MM.1S (cell line): ENCODE data around the gene NOC4L.
"Not testable (repeated sequence)": the region's sequence is repeated elsewhere in the genome, so short reads cannot be mapped to it uniquely, and the experiment has no call there.

Experiments
- DNase-seq: peaks from one replicate; pipeline ENCODE4 v3.0.0-alpha.2; 2015
- H2AFZ ChIP-seq: fragments of 300-600 bp; sonication (generic); 2 replicates; pipeline ENCODE4 v1.6.0; 2016; ENCODE audit warnings: antibody characterized with exemption, low read length
- H3F3A ChIP-seq: fragments of 300-600 bp; sonication (generic); 2 replicates; pipeline ENCODE4 v1.6.1; 2016; ENCODE audit warnings: mild to moderate bottlenecking, antibody characterized with exemption, low read length, moderate library complexity, mixed read lengths; ENCODE audit not compliant: insufficient read depth
- H3K27ac ChIP-seq: fragments of 300-600 bp; sonication (generic); 2 replicates; pipeline ENCODE4 v1.5.1; 2016; ENCODE audit warnings: mild to moderate bottlenecking, low read length
- H3K27me3 ChIP-seq: fragments of 300-600 bp; sonication (generic); replicated peaks from 2 replicates; pipeline ENCODE4 v1.6.0; 2016; ENCODE audit warnings: low read length; ENCODE audit not compliant: insufficient read depth
- H3K36me3 ChIP-seq: fragments of 300-600 bp; sonication (generic); replicated peaks from 2 replicates; pipeline ENCODE4 v1.6.1; 2016; ENCODE audit warnings: mild to moderate bottlenecking, low read length, mixed read lengths; ENCODE audit not compliant: insufficient read depth
- H3K4me1 ChIP-seq: fragments of 300-600 bp; sonication (generic); 2 replicates; pipeline ENCODE4 v1.6.1; 2016; ENCODE audit warnings: low read length, mixed read lengths
- H3K4me2 ChIP-seq: fragments of 300-600 bp; sonication (generic); 2 replicates; pipeline ENCODE4 v1.6.0; 2016; ENCODE audit warnings: low read depth, low read length
- H3K4me3 ChIP-seq: fragments of 300-600 bp; sonication (generic); 2 replicates; pipeline ENCODE4 v1.5.1; 2016; ENCODE audit warnings: low read length, mixed read lengths
- H3K79me2 ChIP-seq: fragments of 300-600 bp; sonication (generic); 2 replicates; pipeline ENCODE4 v1.6.1; 2016; ENCODE audit warnings: mixed run types, low read length, mixed read lengths
- H3K9ac ChIP-seq: fragments of 300-600 bp; sonication (generic); 2 replicates; pipeline ENCODE4 v1.6.1; 2016; ENCODE audit warnings: low read length, mixed read lengths
- H3K9me2 ChIP-seq: fragments of 300-600 bp; sonication (generic); replicated peaks from 2 replicates; pipeline ENCODE4 v1.6.1; 2016; ENCODE audit warnings: mild to moderate bottlenecking, low read length, mixed read lengths; ENCODE audit not compliant: insufficient read depth
- H3K9me3 ChIP-seq: fragments of 300-600 bp; sonication (generic); replicated peaks from 2 replicates; pipeline ENCODE4 v1.6.1; 2016; ENCODE audit warnings: mild to moderate bottlenecking, low read length, mixed read lengths; ENCODE audit not compliant: insufficient read depth
- H4K20me1 ChIP-seq: fragments of 300-600 bp; sonication (generic); 2 replicates; pipeline ENCODE4 v1.6.1; 2016; ENCODE audit warnings: mild to moderate bottlenecking, low read length, moderate library complexity, mixed read lengths; ENCODE audit not compliant: insufficient read depth
- CTCF ChIP-seq: fragments of 300-600 bp; sonication (generic); IDR thresholded peaks from 2 replicates; pipeline ENCODE4 v1.5.1; 2016; ENCODE audit warnings: antibody characterized with exemption, low read length, mixed read lengths
- EZH2 ChIP-seq: fragments of 300-600 bp; sonication (generic); optimal IDR thresholded peaks from 2 replicates; pipeline ENCODE3; 2017; ENCODE audit warnings: low read depth, mild to moderate bottlenecking, antibody characterized with exemption, low read length, mixed read lengths
- EZH2phosphoT487 ChIP-seq: fragments of 300-600 bp; sonication (generic); IDR thresholded peaks from 2 replicates; pipeline ENCODE4 v1.6.1; 2018; ENCODE audit warnings: antibody characterized with exemption, low read length

NOC4L gene

DNA sequence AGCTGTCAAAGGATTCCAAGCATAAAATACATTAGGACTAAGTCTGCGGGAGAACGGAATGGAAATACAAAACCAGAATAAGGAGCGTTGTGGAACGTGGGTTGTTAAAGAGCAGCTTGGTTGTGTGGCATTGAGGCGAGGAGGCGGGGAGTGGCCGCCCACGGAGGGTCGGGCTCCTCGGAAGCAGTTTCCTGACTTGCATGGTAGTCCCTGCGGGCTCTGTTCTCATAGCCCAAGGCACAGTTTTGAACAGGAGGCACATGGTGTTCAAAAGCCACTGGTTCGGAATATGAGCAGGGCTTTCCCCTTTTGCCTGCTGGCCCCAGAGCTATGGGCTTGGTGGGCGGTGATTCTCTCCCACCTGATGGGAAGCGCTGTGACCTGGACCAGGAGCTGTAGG lies 12.3 kb upstream of the NOC4L start:
- H3K4me2 ChIP-seq, result no peak overlapping the region
- no peaks in the 10 kb centered on the region for H3K9me3 ChIP-seq
- H3K79me2 ChIP-seq, result no peaks in the 10 kb centered on the region
- H3K36me3 ChIP-seq, result no peaks in the 10 kb centered on the region
- no peak overlapping the region for H3K27ac ChIP-seq
- no peaks in the 10 kb centered on the region for H3F3A ChIP-seq
- H3K27me3 ChIP-seq, result no peaks in the 10 kb centered on the region
- no peak overlapping the region for H3K4me3 ChIP-seq
- H2AFZ ChIP-seq, result no peak overlapping the region
- no peaks in the 10 kb centered on the region for H3K9me2 ChIP-seq
- H3K4me1 ChIP-seq, result no peaks in the 10 kb centered on the region
- H3K9ac ChIP-seq, result no peak overlapping the region
- DNase-seq, result no peak
- H4K20me1 ChIP-seq, result no peaks in the 10 kb centered on the region
- TF ChIP-seq EZH2 (no peak), CTCF (no peak), EZH2phosphoT487 (no peak)

GRCh38 chr12:132132609-132133430 lies 11.4 kb upstream of the NOC4L start:
- H3K27ac ChIP-seq, result no peak overlapping the region
- no peaks in the 10 kb centered on the region for H3K9me3 ChIP-seq
- H3K9me2 ChIP-seq, result no peaks in the 10 kb centered on the region
- no peak overlapping the region for H3K4me2 ChIP-seq
- DNase-seq, result no peak
- no peak overlapping the region for H2AFZ ChIP-seq
- H3F3A ChIP-seq, result no peaks in the 10 kb centered on the region
- H3K36me3 ChIP-seq, result no peaks in the 10 kb centered on the region
- H3K4me3 ChIP-seq, result no peak overlapping the region
- no peak overlapping the region for H3K9ac ChIP-seq
- H3K79me2 ChIP-seq, result no peaks in the 10 kb centered on the region
- H3K27me3 ChIP-seq, result no peaks in the 10 kb centered on the region
- H4K20me1 ChIP-seq, result no peaks in the 10 kb centered on the region
- TF ChIP-seq CTCF (no peak), EZH2phosphoT487 (no peak)
- no peaks in the 10 kb centered on the region for H3K4me1 ChIP-seq

GRCh38 chr12:132133952-132134652 lies 10.2 kb upstream of the NOC4L start:
- Histone ChIP-seq H3K79me2 (no peaks in the 10 kb centered on the region), H3K27ac (no peak overlapping the region), H4K20me1 (no peaks in the 10 kb centered on the region), H3K4me3 (no peak overlapping the region), H3K27me3 (no peaks in the 10 kb centered on the region), H3K4me2 (no peak overlapping the region), H3K9me2 (no peaks in the 10 kb centered on the region), H2AFZ (no peak overlapping the region), H3K9me3 (no peaks in the 10 kb centered on the region), H3F3A (no peaks in the 10 kb centered on the region), H3K36me3 (no peaks in the 10 kb centered on the region), H3K9ac (no peak overlapping the region), H3K4me1 (no peaks in the 10 kb centered on the region)
- no peak for DNase-seq
- no peak for TF ChIP-seq EZH2
- no peak for TF ChIP-seq CTCF
- TF ChIP-seq EZH2phosphoT487, result no peak

- H3K4me2 ChIP-seq, H3K27me3 ChIP-seq, H3K27ac ChIP-seq, DNase-seq, H4K20me1 ChIP-seq, H3F3A ChIP-seq, H3K9me2 ChIP-seq, H3K9me3 ChIP-seq, H2AFZ ChIP-seq, H3K4me3 ChIP-seq, H3K4me1 ChIP-seq, H3K36me3 ChIP-seq, H3K9ac ChIP-seq, H3K79me2 ChIP-seq: not testable (repeated sequence)
These were observed 9.5 kb upstream of the NOC4L start for GRCh38 chr12:132134653-132135183.

- not testable (repeated sequence) for H2AFZ ChIP-seq, H3K4me3 ChIP-seq, H3K27me3 ChIP-seq, H3K9me2 ChIP-seq, H3K4me2 ChIP-seq, H3F3A ChIP-seq, H3K9ac ChIP-seq, H3K4me1 ChIP-seq, H3K27ac ChIP-seq, H3K9me3 ChIP-seq, H3K36me3 ChIP-seq, DNase-seq, H4K20me1 ChIP-seq, H3K79me2 ChIP-seq
These were observed 8.0 kb upstream of the NOC4L start for GRCh38 chr12:132136226-132136625.
